Tibial nerve (tissue), 3 donors: ENCODE measurements around the gene DPYSL4.

Experiments
- POLR2A ChIP-seq, 2 donors: fragments of 450-650 bp; IDR thresholded peaks; one replicate each; pipeline ENCODE4 v1.6.1; 2017; ENCODE audit warnings: antibody characterized with exemption in 2 of 2, mild to moderate bottlenecking in 2 of 2, moderate library complexity in 2 of 2
- TF ChIP-seq, protein P1 (sequence below), 5 experiments: fragments of 200-600 bp in 3 of 5; fragments of 450-650 bp in 2 of 5; sonication (generic) in 3 of 5; IDR thresholded peaks; one replicate each; pipeline ENCODE4 v1.5.1; 2016 to 2019; ENCODE audit warnings: antibody characterized with exemption in 5 of 5, mild to moderate bottlenecking in 3 of 5, moderate library complexity in 2 of 5

DNA sequence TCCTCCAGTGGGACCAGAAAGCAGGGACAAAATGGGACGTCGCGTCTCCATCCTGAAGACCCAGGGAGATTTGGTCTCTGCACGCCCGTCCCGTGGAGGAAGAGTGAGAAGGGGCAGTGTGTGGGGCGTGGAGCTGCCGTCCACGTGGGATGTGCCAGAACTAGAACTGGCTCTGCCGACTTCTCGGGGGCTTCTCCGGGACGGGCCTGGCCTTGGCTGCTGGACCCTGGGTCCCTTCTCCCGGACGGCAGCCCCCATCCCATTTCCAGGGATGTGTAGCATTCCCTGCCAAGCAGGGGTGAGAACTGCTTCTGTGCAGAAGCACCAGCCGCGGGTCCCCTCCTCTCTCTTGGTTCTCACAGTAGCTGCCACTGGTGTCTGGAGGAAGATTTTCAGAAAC, 18.8 kb upstream of the DPYSL4 start:
- TF ChIP-seq, protein P1, sequence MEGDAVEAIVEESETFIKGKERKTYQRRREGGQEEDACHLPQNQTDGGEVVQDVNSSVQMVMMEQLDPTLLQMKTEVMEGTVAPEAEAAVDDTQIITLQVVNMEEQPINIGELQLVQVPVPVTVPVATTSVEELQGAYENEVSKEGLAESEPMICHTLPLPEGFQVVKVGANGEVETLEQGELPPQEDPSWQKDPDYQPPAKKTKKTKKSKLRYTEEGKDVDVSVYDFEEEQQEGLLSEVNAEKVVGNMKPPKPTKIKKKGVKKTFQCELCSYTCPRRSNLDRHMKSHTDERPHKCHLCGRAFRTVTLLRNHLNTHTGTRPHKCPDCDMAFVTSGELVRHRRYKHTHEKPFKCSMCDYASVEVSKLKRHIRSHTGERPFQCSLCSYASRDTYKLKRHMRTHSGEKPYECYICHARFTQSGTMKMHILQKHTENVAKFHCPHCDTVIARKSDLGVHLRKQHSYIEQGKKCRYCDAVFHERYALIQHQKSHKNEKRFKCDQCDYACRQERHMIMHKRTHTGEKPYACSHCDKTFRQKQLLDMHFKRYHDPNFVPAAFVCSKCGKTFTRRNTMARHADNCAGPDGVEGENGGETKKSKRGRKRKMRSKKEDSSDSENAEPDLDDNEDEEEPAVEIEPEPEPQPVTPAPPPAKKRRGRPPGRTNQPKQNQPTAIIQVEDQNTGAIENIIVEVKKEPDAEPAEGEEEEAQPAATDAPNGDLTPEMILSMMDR (IDR thresholded peaks at IDR 0.05) = no peak
- no peak for TF ChIP-seq POLR2A (IDR thresholded peaks at IDR 0.05)
